Measurements from ENCODE around the gene ARHGAP15.

GRCh38 chr2:143251681-143252080 lies 122.5 kb downstream of the ARHGAP15 start:
- TF ChIP-seq, protein P1, sequence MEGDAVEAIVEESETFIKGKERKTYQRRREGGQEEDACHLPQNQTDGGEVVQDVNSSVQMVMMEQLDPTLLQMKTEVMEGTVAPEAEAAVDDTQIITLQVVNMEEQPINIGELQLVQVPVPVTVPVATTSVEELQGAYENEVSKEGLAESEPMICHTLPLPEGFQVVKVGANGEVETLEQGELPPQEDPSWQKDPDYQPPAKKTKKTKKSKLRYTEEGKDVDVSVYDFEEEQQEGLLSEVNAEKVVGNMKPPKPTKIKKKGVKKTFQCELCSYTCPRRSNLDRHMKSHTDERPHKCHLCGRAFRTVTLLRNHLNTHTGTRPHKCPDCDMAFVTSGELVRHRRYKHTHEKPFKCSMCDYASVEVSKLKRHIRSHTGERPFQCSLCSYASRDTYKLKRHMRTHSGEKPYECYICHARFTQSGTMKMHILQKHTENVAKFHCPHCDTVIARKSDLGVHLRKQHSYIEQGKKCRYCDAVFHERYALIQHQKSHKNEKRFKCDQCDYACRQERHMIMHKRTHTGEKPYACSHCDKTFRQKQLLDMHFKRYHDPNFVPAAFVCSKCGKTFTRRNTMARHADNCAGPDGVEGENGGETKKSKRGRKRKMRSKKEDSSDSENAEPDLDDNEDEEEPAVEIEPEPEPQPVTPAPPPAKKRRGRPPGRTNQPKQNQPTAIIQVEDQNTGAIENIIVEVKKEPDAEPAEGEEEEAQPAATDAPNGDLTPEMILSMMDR (IDR thresholded peaks at IDR 0.05; ENCODE audit: low read length): no peak
- TF ChIP-seq EZH2 (IDR thresholded peaks at IDR 0.05; ENCODE audit: borderline replicate concordance, low read length): no peak
